ENCODE measurements around the gene ADCY10. TPM values are rescaled to one million over a fixed set of nuclear protein-coding genes. Genes with fewer than 3 reads are reported as not detected.

Gene ADCY10
- total RNA-seq, 1 experiment from 2014 or later = not detected

Other genes with a start within 250 kb of the ADCY10 start
- 104 and 123 TPM in 2 replicates for gene MPZL1, start 192.2 kb downstream of the ADCY10 start, total RNA-seq (2014; rRNA removed; shearing (Covaris generic))
- gene DCAF6, start 22.5 kb upstream of the ADCY10 start, total RNA-seq (2014; rRNA removed; shearing (Covaris generic)) = 29.6 and 29.7 TPM in 2 replicates
- gene MPC2, start 22.9 kb upstream of the ADCY10 start, total RNA-seq (2014; rRNA removed; shearing (Covaris generic)) = 42.4 and 44.6 TPM in 2 replicates
- gene GPR161, start 222.8 kb upstream of the ADCY10 start, total RNA-seq (2014; rRNA removed; shearing (Covaris generic)) = 38.2 and 41.8 TPM in 2 replicates

All from SK-MEL-5 (cell line).